D721Med (cell line): Measurements from ENCODE around the gene TRMU.

Experiments
- DNase-seq: peaks from one replicate; pipeline ENCODE4 v3.0.0; 2011; ENCODE audit warnings: low spot score; ENCODE audit not compliant: insufficient read length
- FAIRE-seq: peaks from 2 replicates; lab custom pipeline; 2011; peaks lifted over from hg19 to GRCh38; lab: Jason Lieb, UNC
- CTCF ChIP-seq: IDR thresholded peaks from 2 replicates; pipeline ENCODE4 v1.5.1; 2012; ENCODE audit warnings: mild to moderate bottlenecking, control low read depth; ENCODE audit not compliant: insufficient read depth; ENCODE audit errors: missing control alignments

Gene TRMU

DNA sequence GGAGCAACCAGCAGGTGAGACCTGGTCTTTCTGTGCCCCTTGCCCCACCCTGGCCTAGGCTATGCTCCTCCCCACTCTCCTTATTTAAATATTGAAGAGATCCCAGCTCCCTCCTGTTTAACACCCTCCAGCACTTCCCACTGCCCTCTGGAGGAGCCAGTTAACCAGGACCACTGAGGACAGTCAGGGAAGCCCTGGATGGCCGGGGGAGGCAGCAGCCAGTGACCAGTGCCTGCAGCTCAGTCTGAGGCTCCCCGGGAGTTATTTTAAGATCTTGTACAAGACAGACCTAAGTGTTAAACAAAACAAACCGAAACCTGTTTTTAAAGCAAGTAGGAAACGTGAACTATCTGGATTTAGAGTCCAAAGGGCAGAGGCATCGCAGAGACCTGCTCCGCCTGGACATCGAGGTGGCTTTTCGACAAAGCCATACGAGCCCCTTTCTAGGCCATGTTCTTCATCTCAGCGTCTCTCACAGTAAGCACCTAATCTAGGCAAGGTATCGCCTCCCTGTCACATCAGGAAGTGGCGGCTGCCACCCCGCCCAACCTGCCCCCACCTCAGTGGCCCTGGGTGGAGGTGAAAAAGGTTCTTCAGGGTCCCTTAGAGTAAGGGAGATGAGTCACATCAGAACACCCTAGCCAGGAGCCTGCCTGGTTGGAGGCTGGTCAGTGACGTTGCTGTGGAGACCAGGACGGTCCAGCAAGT is 35.2 kb downstream of the TRMU start:
- DNase-seq (no peak), FAIRE-seq (no peak)
- no peak for TF ChIP-seq CTCF

GRCh38 chr22:46371623-46372226 is 36.2 kb downstream of the TRMU start:
- no peak for DNase-seq
- no peak for FAIRE-seq

DNA sequence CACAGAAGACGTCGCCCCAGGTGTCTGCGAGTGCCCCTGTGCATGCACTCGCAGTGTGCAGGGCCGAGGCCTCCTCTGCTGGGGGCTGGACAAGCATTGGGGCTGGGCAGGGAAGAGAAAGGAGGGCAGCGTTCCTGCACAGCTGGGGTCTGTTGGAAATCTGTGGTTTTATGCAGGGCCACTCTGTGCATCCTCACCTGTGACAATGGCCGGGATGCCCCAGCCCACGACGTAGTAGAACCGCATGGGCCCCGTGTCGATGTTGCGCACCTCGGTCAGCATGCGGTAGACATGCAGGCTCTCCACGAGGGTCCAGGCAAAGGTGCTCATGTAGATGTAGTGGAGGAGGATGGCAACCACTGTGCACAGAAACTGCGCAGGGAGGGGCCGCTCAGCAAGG is 37.2 kb downstream of the TRMU start:
- no peak for FAIRE-seq
- DNase-seq = no peak

More at GRCh38 chr22:46371623-46372226, 36.2 kb downstream of the TRMU start:
- TF ChIP-seq CTCF = no peak

DNA sequence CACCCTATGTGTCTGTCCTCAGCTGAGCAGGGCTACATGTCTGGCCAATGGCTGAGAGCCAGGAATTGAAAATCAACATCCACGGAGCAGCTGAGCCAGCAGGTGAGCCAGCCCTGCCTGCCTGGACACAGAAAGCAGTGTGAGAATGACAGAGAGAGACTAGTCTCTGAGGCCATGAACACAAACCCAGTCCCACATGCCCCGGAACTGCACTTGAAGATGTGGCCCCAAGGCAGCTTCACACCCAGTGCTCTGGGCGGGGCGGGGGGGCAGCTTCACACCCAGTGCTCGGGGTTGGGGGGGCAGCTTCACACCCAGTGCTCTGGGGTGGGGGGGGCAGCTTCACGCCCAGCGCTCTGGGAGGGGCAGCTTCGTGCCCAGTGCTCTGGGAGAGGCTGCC is 37.6 kb downstream of the TRMU start:
- no peak for DNase-seq
- FAIRE-seq = no peak
- TF ChIP-seq CTCF = no peak

More for the DNA sequence above, 37.2 kb downstream of the TRMU start:
- no peak for TF ChIP-seq CTCF

- DNase-seq (no peak), FAIRE-seq (no peak)
- no peak for TF ChIP-seq CTCF
Observed at GRCh38 chr22:46373921-46374662, 38.6 kb downstream of the TRMU start.

DNA sequence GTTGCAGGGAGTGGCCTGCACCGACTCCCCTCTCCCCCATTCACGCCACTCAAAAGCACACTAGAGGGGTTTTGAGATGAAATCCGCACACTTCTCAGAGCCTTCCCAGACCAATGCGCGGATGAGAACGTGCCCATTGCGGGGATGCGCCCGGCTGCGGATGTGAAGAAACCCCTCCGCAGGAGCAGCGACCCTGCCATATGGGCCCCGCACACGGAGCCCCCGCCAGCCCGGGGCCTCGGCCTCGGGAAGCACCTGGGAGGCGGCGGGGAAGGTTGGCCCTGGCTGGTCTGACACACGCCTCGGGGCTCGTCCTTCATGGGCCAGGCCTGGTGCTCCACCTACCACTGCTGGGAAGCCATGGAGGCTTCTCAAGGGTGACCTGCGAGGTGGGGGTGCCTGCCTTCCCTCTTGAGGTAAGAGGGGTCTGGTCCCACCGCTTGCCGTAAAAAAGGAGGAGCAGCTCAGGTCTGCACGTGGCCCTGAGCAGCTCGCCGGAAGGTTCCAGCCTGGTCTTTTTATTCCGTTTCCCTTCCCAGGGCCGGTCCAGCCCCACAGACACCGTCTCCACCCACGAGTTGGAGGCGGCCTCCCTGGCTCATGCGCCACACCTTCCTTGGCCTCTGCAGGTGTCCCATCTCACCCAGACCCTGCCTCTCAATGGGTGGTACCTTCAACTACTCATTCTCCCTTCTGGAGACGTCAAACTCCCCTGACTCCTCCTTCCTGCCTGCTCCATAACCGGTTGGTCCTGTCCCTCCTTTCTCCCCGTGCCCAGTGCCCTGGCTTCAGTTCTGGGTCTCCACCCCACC is 39.4 kb downstream of the TRMU start:
- no peak for FAIRE-seq
- no peak for DNase-seq
- no peak for TF ChIP-seq CTCF
